HG03565 (cell line): ENCODE measurements around the gene PDS5A.
"Not testable (repeated sequence)": the region's sequence is repeated elsewhere in the genome, so short reads cannot be mapped to it uniquely, and the experiment has no call there.

Source experiments
- ATAC-seq: cut with Tn5 transposase; IDR thresholded peaks from one replicate; pipeline ENCODE4 v1.9.1; 2021; ENCODE audit warnings: mild to moderate bottlenecking, moderate library complexity; ENCODE audit not compliant: unreplicated experiment

PDS5A gene

GRCh38 chr4:39838431-39838830 is 139.3 kb downstream of the PDS5A start:
- ATAC-seq = not testable (repeated sequence)

- no peak for ATAC-seq
Observed at GRCh38 chr4:39834269-39834668, 143.4 kb downstream of the PDS5A start.

GRCh38 chr4:39825741-39826231 is 151.9 kb downstream of the PDS5A start:
- ATAC-seq = no peak

GRCh38 chr4:39825090-39825489 is 152.6 kb downstream of the PDS5A start:
- no peak for ATAC-seq

- ATAC-seq = no peak
Observed at GRCh38 chr4:39823191-39823590, 154.5 kb downstream of the PDS5A start.

GRCh38 chr4:39822662-39823061 is 155.0 kb downstream of the PDS5A start:
- no peak for ATAC-seq

- ATAC-seq = no peak
Observed at GRCh38 chr4:39821951-39822350, 155.8 kb downstream of the PDS5A start.

- ATAC-seq = no peak
Observed at GRCh38 chr4:39820186-39820585, 157.5 kb downstream of the PDS5A start.

GRCh38 chr4:39818646-39819045 is 159.1 kb downstream of the PDS5A start:
- ATAC-seq = no peak

- no peak for ATAC-seq
Observed at GRCh38 chr4:39814403-39815185, 163.1 kb downstream of the PDS5A start.

GRCh38 chr4:39813761-39814160 is 163.9 kb downstream of the PDS5A start:
- not testable (repeated sequence) for ATAC-seq

GRCh38 chr4:39813033-39813432 is 164.7 kb downstream of the PDS5A start:
- not testable (repeated sequence) for ATAC-seq

- ATAC-seq = no peak
Observed at GRCh38 chr4:39812500-39812899, 165.2 kb downstream of the PDS5A start.

GRCh38 chr4:39808231-39808749 is 169.4 kb downstream of the PDS5A start:
- ATAC-seq = no peak

GRCh38 chr4:39802005-39802404 is 175.7 kb downstream of the PDS5A start:
- ATAC-seq = no peak

GRCh38 chr4:39792976-39793375 is 184.7 kb downstream of the PDS5A start:
- ATAC-seq = not testable (repeated sequence)

- ATAC-seq = no peak
Observed at GRCh38 chr4:39792529-39792928, 185.2 kb downstream of the PDS5A start.

GRCh38 chr4:39792128-39792527 is 185.6 kb downstream of the PDS5A start:
- ATAC-seq = no peak

GRCh38 chr4:39786838-39787237 is 190.9 kb downstream of the PDS5A start:
- ATAC-seq = no peak

GRCh38 chr4:39785083-39785482 is 192.6 kb downstream of the PDS5A start:
- no peak for ATAC-seq

- not testable (repeated sequence) for ATAC-seq
Observed at GRCh38 chr4:39781988-39782387, 195.7 kb downstream of the PDS5A start.
